Measurements from ENCODE around the gene CERS1.

Gene CERS1

GRCh38 chr19:18842166-18842565, 53.8 kb downstream of the CERS1 start:
- TF ChIP-seq ZNF274 (IDR thresholded peaks at IDR 0.05; ENCODE audit: low read depth, low read length), result no peak

GRCh38 chr19:18841400-18841799, 54.6 kb downstream of the CERS1 start:
- TF ChIP-seq ZNF274 (IDR thresholded peaks at IDR 0.05; ENCODE audit: low read depth, low read length), result no peak
- no peak overlapping the region for H3K4me3 ChIP-seq (ENCODE audit: low read length)

More at GRCh38 chr19:18842166-18842565, 53.8 kb downstream of the CERS1 start:
- no peak overlapping the region for H3K4me3 ChIP-seq (ENCODE audit: low read length)

DNA sequence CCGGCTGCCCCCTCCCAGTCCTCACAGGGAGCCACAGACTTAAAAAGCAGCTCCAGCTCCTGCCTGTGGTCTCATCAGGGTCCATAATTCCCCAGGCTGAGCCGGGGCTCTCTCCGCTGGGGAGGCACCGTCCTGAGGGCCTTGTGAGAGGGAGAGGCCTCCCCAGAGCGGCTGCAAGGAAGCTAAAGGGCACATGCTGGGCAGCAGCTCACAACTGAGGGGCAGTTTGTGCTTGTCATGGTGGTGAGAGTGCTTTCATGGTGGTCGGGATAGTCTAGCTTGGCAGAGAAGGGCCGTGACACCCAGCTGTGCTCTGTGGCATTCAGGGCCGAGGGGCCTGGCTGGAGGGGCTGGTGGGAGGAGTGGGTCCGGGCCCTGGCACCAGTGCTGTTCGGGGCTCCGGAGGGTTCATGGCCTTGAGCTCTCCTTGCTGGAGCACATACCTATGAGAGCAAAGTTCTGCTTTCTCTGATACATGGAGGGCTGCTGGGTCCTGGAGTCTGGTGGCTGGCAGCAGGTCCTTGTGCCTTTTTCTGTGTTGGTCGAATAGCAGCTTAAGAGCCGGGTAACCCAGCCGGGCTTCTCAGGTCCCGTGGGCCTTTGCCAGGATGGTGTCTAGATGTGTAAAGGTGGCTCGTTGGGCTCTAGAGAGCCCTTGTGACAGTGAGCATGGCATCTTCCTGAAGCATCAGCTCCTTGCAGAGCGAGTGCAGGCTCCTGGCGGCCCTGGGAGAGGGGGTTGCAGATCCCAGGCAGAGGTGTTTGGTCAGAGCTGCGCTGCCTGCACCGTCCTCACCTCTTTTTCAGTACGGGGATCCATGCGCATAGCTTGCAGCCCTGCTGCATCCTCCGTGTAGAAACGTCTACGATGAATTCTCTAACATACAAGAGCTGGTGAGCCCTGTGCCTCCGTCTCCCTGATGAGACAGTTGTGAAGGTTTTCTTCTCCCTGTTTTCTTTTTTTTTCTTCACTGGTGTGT, 55.4 kb downstream of the CERS1 start:
- H3K4me3 ChIP-seq (ENCODE audit: low read length), result no peak overlapping the region

DNA sequence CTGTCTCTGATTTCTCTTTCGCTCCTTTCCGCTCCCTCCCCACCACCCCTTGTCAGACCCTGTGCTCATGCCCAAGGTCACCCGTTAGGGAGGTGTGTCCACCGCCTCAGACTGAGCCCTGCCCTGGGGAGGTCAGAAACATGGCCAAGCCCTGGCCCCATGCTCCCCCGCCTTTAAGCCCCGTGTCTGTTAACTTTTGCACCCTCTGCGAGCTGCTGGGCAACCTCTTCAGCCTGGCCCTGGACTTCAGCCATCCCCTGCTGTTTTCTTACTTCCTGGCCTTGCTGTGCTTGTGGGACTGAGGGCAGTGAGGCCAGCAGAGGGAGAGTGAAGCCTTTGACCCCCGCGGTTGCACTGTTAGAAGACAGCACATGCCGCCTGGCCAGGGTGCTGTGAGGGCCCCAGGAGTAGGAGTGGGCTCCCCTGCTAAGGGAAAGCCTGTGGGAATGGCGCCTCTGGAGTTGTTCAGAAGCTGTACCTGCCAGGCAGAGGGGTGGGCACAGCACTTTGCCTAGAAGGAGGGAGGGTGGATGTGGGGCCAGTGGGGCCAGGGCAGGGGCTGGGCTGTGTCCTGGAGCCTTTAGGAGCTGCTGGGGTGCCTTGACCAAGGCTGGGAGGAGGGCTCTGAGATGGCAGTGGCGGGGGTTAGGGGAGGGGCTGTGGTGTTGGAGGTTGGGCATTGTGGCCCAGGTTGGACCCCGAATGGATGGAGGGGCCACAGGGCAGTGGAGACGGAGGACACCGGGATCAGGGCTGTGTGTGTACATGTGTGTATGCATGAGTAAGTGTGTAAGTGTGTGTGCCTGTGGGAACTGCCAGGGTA, 56.3 kb downstream of the CERS1 start:
- no peak for TF ChIP-seq ZNF274 (IDR thresholded peaks at IDR 0.05; ENCODE audit: low read depth, low read length)
- H3K4me3 ChIP-seq (ENCODE audit: low read length), result no peak overlapping the region

More for the DNA sequence above, 55.4 kb downstream of the CERS1 start:
- TF ChIP-seq ZNF274 (IDR thresholded peaks at IDR 0.05; ENCODE audit: low read depth, low read length), result no peak

DNA sequence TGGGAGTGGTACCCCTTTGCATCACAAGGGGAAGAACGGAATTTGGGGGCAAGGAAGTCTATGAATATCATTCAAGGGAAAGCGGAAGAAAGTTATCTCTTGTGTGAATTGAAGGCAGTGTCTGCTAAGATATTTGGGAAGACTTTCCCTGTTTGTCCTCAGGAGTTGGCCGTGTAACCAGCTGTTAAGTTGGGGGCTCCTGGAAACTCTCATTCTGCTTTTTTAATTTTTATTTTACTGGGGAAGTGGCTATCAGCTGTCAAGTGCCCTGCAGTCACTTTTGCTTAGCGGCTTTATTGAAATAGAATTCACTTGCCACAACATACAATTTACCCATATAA, 61.3 kb downstream of the CERS1 start:
- no peak for TF ChIP-seq ZNF274 (IDR thresholded peaks at IDR 0.05; ENCODE audit: low read depth, low read length)
- peak overlapping the region; percentile 66 for H3K4me3 ChIP-seq (ENCODE audit: low read length)

DNA sequence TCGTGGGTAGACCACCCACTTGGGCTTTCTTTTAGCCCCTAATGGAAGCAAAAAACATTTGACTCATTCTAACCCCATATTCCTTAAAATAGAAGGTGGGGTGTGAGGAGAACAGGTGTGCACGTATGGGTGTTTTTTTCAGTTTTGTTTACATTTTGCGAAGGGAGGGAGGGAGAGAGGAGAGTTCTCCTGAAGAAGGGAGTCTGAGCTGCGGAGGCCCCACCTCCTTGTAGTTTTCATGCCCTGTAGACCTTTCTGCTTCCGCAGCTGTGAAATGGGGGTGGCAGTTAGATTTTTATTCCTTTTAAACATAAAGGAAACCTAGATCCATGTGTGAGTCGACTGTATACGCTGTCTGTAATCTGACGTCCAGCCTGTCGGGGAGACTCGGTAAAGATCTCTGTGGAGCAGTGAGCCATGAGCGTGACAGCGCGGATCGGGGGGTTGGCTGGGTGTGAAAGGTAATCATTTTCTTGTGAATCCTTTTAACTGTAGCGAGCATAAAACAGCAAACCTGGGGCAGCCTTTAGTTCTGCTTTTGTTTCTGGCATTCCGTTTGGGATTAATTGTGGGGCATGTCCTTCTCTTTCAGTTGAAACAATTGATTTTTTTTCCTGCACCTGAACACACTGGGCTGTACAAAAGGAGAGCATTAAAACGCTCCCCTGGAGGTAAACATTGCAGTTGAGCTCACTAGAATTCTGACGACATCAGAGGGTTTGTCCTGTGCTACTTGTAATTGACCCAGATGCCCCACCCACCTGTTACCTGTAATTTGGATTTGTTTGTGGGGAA, 61.9 kb downstream of the CERS1 start:
- peak overlapping the region; percentile 66 for H3K4me3 ChIP-seq (ENCODE audit: low read length)
- no peak for TF ChIP-seq ZNF274 (IDR thresholded peaks at IDR 0.05; ENCODE audit: low read depth, low read length)

- no peak for TF ChIP-seq ZNF274 (IDR thresholded peaks at IDR 0.05; ENCODE audit: low read depth, low read length)
- H3K4me3 ChIP-seq (ENCODE audit: low read length), result peak overlapping the region; percentile 66
Measured at GRCh38 chr19:18833141-18833476, 62.8 kb downstream of the CERS1 start.

GRCh38 chr19:18832306-18833140, 63.4 kb downstream of the CERS1 start:
- H3K4me3 ChIP-seq (ENCODE audit: low read length), result peak overlapping the region; percentile 66
- TF ChIP-seq ZNF274 (IDR thresholded peaks at IDR 0.05; ENCODE audit: low read depth, low read length), result no peak

GRCh38 chr19:18831524-18832305, 64.2 kb downstream of the CERS1 start, which contains the start of gene UPF1:
Gene UPF1 (plus strand): TSS chr19:18831959. CDS start chr19:18832210, 251 bp downstream.
- peak within 1 kb of the TSS; percentile 66 for H3K4me3 ChIP-seq (ENCODE audit: low read length)
- TF ChIP-seq ZNF274 (IDR thresholded peaks at IDR 0.05; ENCODE audit: low read depth, low read length), result no peak

- TF ChIP-seq ZNF274 (IDR thresholded peaks at IDR 0.05; ENCODE audit: low read depth, low read length), result no peak
- no peak overlapping the region for H3K4me3 ChIP-seq (ENCODE audit: low read length)
Measured at GRCh38 chr19:18830488-18830887, 65.5 kb downstream of the CERS1 start.

DNA sequence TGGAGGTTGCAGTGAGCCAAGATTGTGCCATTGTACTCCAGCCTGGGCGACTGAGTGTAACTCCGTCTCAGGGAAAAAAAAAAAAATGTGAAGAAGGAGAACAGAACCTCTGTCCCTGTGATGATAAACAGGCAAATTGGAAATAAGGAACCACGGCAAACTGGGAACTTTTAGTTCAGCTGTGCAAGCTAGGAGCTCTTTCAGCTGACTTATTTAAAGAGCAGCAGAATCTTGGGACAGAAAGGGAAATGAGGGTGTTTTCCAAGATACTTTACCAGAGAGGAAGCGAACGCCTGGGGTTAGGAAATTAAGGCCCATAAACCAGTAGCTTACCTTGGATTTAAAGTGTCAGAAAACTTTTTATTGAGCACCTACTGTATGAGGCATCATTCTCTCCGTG, 67.2 kb downstream of the CERS1 start:
- no peak for TF ChIP-seq ZNF274 (IDR thresholded peaks at IDR 0.05; ENCODE audit: low read depth, low read length)
- no peak overlapping the region for H3K4me3 ChIP-seq (ENCODE audit: low read length)

Measured in GM08714 (cell line).